Measurements from ENCODE around the gene RAB24.
A peak's percentile ranks its signal among the peaks of the same experiment; 100 is the strongest.
"Not testable (repeated sequence)": the region's sequence is repeated elsewhere in the genome, so short reads cannot be mapped to it uniquely, and the experiment has no call there.

RAB24 gene

GRCh38 chr5:177310332-177310731 lies 6.8 kb upstream of the RAB24 start:
- no peak for DNase-seq

- peak; percentile 81 for DNase-seq
Measured at GRCh38 chr5:177309351-177310191, 6.1 kb upstream of the RAB24 start.

DNA sequence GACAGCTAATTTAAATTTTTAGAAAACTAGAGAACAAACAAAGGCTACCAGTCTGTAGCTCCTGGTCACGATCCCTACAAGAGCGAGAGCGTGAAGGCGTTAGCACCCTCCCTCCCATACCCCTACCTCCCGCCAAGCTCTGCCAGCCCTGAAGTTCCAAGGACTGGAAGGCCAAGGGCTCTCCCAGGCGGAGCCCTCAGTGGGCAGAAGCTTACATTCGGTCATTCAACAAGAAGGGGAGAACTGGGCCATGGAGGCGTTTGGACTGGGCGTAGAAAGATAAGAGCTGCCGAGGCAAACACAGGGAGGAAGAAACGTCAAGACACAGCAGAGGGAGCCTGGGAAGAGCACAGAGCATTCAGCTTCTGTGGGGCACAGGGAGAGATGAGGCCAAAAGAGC lies 5.2 kb upstream of the RAB24 start:
- DNase-seq = no peak

- DNase-seq = no peak
Measured at GRCh38 chr5:177307544-177308363, 4.2 kb upstream of the RAB24 start.

- DNase-seq = no peak
Measured at GRCh38 chr5:177306674-177307543, 3.4 kb upstream of the RAB24 start.

- DNase-seq = not testable (repeated sequence)
Measured at GRCh38 chr5:177306103-177306640, 2.7 kb upstream of the RAB24 start.

DNA sequence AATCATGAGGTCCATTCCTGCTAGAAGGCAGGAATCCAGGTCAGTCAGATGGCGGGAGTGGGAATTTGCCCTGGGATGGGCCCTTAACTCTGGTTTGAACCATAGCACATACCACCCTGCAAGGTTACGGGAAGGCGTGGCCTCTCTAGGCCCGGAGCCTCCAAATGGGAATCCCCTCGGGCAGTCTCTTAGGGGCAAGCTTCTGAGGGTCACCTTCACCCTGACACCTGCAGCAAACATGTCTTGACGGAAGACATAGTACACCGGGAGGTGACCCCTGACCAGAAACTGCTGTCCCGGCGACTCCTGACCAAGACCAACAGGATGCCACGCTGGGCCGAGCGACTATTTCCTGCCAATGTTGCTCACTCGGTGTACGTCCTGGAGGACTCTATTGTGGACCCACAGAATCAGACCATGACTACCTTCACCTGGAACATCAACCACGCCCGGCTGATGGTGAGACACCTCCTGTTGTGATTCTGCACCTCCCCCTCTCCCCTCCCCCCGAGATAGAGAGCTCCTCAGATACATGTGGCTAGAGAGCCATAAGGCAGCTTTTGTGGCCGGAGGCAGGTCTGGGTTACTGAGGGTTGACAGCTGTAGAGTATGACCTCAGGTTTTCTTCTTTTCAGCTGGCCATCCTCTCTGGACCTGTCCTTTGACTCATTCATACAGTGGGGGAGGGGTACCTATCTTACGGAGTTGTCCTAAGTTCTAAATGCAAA lies 1.0 kb upstream of the RAB24 start:
- DNase-seq = no peak

DNA sequence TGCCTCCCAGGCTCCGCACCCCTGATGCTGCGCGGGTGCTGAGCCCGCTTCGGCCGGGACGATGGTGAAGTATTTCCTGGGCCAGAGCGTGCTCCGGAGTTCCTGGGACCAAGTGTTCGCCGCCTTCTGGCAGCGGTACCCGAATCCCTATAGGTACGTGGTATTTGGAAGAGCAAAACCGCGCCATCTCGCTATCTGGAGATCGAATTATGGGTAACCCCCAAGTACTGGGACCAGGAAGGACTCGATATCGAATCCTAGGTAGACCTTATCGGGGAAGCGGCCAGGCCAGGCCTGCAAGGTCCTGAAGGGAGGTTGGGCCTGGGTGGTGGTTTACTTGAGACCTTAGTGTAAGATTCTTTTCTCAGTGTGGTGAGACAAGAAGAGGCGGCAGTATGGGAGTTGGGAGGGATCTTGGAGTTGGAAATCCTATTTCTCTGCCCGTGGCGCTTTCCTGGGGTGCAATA lies 439 bp upstream of the RAB24 start:
- no peak for DNase-seq

GRCh38 chr5:177302354-177303110 lies 987 bp downstream of the RAB24 start:
- no peak for DNase-seq

DNA sequence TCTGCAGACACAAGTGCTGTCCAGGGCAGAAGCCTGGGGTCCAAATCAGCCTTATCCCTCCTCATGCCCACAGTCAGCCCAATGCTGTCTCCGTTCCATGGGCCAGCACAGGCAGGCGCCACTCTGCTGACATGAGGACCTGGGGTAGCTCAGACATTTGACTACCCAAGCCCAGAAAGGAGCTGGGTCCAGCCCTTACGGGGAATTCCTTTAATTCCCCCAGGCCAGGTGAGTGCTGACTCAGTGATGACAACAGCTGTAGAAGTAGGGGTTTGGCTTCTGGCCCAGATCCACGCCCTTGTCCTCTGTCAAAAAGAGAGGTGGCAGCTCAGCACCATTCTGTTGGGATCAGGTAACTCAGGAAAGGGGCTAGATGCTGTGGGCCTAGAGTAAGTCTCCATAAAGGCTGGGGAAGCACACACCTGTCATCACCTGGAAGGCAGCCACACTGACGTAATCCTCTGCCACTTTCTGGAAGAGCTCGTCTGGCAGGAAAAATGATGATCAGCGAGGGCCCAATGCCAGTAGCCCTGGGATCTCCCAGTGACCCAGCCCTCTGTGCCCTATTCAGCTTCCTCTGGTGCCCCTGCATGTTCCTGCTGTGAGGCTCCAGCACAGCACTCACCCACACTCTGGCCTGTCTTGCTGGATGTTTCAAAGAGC lies 1.9 kb downstream of the RAB24 start:
- no peak for DNase-seq

DNA sequence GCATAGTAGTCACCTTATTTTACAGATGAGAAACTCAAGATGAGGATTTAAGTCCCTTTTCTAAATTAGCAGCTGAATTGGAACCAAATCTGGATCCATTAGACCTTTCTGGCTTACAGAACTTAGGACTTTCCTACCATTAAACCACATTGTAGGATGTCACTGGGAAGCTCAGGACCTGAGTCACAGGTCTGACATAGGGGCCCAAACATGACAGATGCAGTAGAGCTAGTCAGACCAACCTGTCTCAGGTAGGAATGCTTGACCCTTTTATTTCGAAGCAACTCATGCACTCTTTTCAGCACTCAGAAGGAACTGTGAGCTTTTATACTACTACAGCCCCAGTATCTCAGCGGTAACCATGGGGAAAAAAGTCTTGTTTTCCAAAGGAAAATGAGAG lies 2.6 kb downstream of the RAB24 start:
- DNase-seq = no peak

DNA sequence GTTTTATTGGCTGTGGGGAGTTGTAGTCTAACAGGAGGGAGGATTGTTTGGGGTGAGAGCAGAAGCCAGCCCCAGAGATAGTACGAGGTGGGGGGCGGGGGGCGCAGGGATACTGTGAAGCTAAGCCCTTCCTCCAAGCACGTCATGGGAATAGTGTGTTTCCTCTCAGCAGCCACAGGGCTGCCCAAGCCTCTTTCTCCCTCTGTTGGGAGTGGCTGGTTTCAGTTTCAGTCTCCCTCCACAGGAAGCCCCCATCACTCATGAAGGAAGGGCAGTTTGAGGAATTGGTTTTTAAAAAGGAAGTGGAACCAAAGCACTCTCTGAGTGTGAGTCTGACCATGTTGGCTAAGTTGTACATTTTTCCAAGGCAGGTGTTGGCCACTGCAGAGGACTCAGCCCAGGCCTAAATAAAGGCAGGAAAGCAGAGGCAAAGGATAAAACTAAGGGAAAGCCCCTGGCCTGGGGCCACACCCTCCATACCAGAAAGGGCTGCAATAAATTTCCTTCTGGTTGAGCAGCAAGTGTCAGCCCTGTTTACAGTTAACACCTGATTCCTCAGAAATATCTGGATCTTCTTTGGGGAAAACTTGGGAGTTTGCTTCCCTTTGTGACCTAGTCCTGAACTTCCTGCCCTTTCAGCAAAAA lies 3.2 kb downstream of the RAB24 start:
- DNase-seq = peak; percentile 75

DNA sequence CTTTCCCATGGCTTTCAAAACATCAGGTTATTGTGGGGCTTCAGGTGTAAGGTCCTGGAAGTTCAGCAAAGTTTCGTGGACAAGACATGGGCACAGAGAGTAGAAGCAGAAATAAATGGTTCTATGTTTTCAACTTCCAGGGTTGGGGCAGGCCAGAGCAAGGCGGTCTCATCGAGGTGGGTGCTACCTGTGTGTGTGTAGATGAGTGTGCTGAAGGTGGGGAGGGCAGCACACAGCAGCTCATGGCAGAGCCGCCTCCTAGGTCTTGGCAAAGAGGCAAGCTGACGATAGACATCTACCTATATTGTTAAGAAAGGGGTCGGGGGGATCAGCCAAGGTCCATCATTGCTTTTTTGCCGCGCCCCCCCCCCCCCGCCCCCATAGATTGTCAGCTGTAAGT lies 3.8 kb downstream of the RAB24 start:
- no peak for DNase-seq

GRCh38 chr5:177297922-177298321 lies 5.6 kb downstream of the RAB24 start:
- no peak for DNase-seq

- DNase-seq = no peak
Measured at GRCh38 chr5:177296581-177296980, 6.9 kb downstream of the RAB24 start.

- DNase-seq = no peak
Measured at GRCh38 chr5:177295924-177296323, 7.6 kb downstream of the RAB24 start.

- DNase-seq = no peak
Measured at GRCh38 chr5:177294632-177295031, 8.9 kb downstream of the RAB24 start.

DNA sequence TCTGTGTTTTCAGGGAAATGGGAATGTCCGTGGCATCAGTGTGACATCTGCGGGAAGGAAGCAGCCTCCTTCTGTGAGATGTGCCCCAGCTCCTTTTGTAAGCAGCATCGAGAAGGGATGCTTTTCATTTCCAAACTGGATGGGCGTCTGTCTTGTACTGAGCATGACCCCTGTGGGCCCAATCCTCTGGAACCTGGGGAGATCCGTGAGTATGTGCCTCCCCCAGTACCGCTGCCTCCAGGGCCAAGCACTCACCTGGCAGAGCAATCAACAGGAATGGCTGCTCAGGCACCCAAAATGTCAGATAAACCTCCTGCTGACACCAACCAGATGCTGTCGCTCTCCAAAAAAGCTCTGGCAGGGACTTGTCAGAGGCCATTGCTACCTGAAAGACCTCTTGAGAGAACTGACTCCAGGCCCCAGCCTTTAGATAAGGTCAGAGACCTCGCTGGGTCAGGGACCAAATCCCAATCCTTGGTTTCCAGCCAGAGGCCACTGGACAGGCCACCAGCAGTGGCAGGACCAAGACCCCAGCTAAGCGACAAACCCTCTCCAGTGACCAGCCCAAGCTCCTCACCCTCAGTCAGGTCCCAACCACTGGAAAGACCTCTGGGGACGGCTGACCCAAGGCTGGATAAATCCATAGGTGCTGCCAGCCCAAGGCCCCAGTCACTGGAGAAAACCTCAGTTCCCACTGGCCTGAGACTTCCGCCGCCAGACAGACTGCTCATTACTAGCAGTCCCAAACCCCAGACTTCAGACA lies 9.5 kb downstream of the RAB24 start:
- DNase-seq = no peak

GRCh38 chr5:177291735-177292134 lies 11.8 kb downstream of the RAB24 start:
- no peak for DNase-seq
